ENCODE results near the gene MARCKS. TPM values are rescaled to one million over a fixed set of nuclear protein-coding genes. Genes with fewer than 3 reads are reported as not detected.

Gene MARCKS
- total RNA-seq, 3 donors from 2014 or later (not counting 1 experiment from before 2014, with no cell fraction given), result 2.1 to 9.2 (median 8.6) TPM

GRCh38 chr6:113828984-113829695, 28.0 kb upstream of the MARCKS start:
- intact Hi-C loops (cut with micrococcal nuclease), result no loop called here
- H3K4me3 ChIP-seq (ENCODE audit: low read length), result no peak overlapping the region
- H3K36me3 Mint-ChIP-seq, result no peaks in the 10 kb centered on the region

GRCh38 chr6:113829696-113830045, 27.5 kb upstream of the MARCKS start:
- DNase-seq, result no peak
- no CpG with 5 or more reads among the region's 1 CpG for WGBS (ENCODE audit: insufficient coverage)
- H3K27ac Mint-ChIP-seq, result no peak overlapping the region
- H3K4me3 ChIP-seq (ENCODE audit: low read length), result no peak overlapping the region
- H3K4me1 ChIP-seq (ENCODE audit: control insufficient read depth, insufficient read depth, low read length), result no peaks in the 10 kb centered on the region
- peaks cover 0 to 5% of the 10 kb centered on the region in 2 donors for H3K27me3 Mint-ChIP-seq (ENCODE audit: low read depth in 2 of 2)
- H3K27ac ChIP-seq (ENCODE audit: low read length), result no peak overlapping the region
- H3K36me3 Mint-ChIP-seq, result no peaks in the 10 kb centered on the region
- intact Hi-C loops (cut with micrococcal nuclease), result no loop called here
- no peaks in the 10 kb centered on the region for H3K36me3 ChIP-seq (ENCODE audit: control insufficient read depth, insufficient read depth, low read length)
- H3K9me3 Mint-ChIP-seq, result no peaks in the 10 kb centered on the region
- H3K4me3 Mint-ChIP-seq, result no peak overlapping the region
- no peaks in the 10 kb centered on the region for H3K9me3 ChIP-seq (ENCODE audit: control insufficient read depth, insufficient read depth, low read length)
- no peak for ATAC-seq
- no peaks in the 10 kb centered on the region for H3K4me1 Mint-ChIP-seq
- no peak for TF ChIP-seq CTCF (IDR thresholded peaks at IDR 0.05)
- H3K27me3 ChIP-seq (ENCODE audit: control insufficient read depth, insufficient read depth, low read length), result peaks cover 3% of the 10 kb centered on the region

More at GRCh38 chr6:113828984-113829695, 28.0 kb upstream of the MARCKS start:
- ATAC-seq, result no peak
- Mint-ChIP-seq H3K27ac (no peak overlapping the region), H3K4me1 (no peaks in the 10 kb centered on the region), H3K9me3 (no peaks in the 10 kb centered on the region), H3K27me3 (ENCODE audit: low read depth in 2 of 2) (peaks cover 0 to 3% of the 10 kb centered on the region in 2 donors), H3K4me3 (no peak overlapping the region)
- TF ChIP-seq CTCF (IDR thresholded peaks at IDR 0.05), result no peak
- Histone ChIP-seq H3K27me3 (ENCODE audit: control insufficient read depth, insufficient read depth, low read length) (peaks cover 3% of the 10 kb centered on the region), H3K4me1 (ENCODE audit: control insufficient read depth, insufficient read depth, low read length) (no peaks in the 10 kb centered on the region), H3K27ac (ENCODE audit: low read length) (no peak overlapping the region), H3K9me3 (ENCODE audit: control insufficient read depth, insufficient read depth, low read length) (no peaks in the 10 kb centered on the region), H3K36me3 (ENCODE audit: control insufficient read depth, insufficient read depth, low read length) (no peaks in the 10 kb centered on the region)
- WGBS (ENCODE audit: insufficient coverage), result 92% methylated on average over 3 of the region's 4 CpGs
- no peak for DNase-seq

- Histone ChIP-seq H3K36me3 (ENCODE audit: control insufficient read depth, insufficient read depth, low read length) (no peaks in the 10 kb centered on the region), H3K27me3 (ENCODE audit: control insufficient read depth, insufficient read depth, low read length) (peaks cover 3% of the 10 kb centered on the region), H3K27ac (ENCODE audit: low read length) (no peak overlapping the region), H3K4me1 (ENCODE audit: control insufficient read depth, insufficient read depth, low read length) (no peaks in the 10 kb centered on the region), H3K4me3 (ENCODE audit: low read length) (no peak overlapping the region), H3K9me3 (ENCODE audit: control insufficient read depth, insufficient read depth, low read length) (no peaks in the 10 kb centered on the region)
- no peaks in the 10 kb centered on the region for H3K9me3 Mint-ChIP-seq
- no peak for TF ChIP-seq CTCF (IDR thresholded peaks at IDR 0.05)
- DNase-seq (no peak), ATAC-seq (no peak)
- no peaks in the 10 kb centered on the region for H3K36me3 Mint-ChIP-seq
- no peak overlapping the region for H3K27ac Mint-ChIP-seq
- no peaks in the 10 kb centered on the region for H3K4me1 Mint-ChIP-seq
- H3K27me3 Mint-ChIP-seq (ENCODE audit: low read depth in 2 of 2), result peaks cover 0 to 5% of the 10 kb centered on the region in 2 donors
- intact Hi-C loops (cut with micrococcal nuclease), result no loop called here
- WGBS (ENCODE audit: insufficient coverage), result no CpG with 5 or more reads among the region's 2 CpGs
- H3K4me3 Mint-ChIP-seq, result no peak overlapping the region
These were observed 27.0 kb upstream of the MARCKS start for GRCh38 chr6:113830140-113830539.

GRCh38 chr6:113833537-113833936, 23.6 kb upstream of the MARCKS start:
- H3K4me1 Mint-ChIP-seq, result no peaks in the 10 kb centered on the region
- Histone ChIP-seq H3K4me3 (ENCODE audit: low read length) (no peak overlapping the region), H3K27ac (ENCODE audit: low read length) (no peak overlapping the region), H3K36me3 (ENCODE audit: control insufficient read depth, insufficient read depth, low read length) (no peaks in the 10 kb centered on the region), H3K27me3 (ENCODE audit: control insufficient read depth, insufficient read depth, low read length) (peaks cover 3% of the 10 kb centered on the region), H3K4me1 (ENCODE audit: control insufficient read depth, insufficient read depth, low read length) (no peaks in the 10 kb centered on the region), H3K9me3 (ENCODE audit: control insufficient read depth, insufficient read depth, low read length) (no peaks in the 10 kb centered on the region)
- no peak overlapping the region for H3K27ac Mint-ChIP-seq
- no peak overlapping the region for H3K4me3 Mint-ChIP-seq
- DNase-seq (no peak), ATAC-seq (no peak)
- no peaks in the 10 kb centered on the region for H3K9me3 Mint-ChIP-seq
- no peak for TF ChIP-seq CTCF (IDR thresholded peaks at IDR 0.05)
- intact Hi-C loops (cut with micrococcal nuclease), result no loop called here
- H3K36me3 Mint-ChIP-seq, result no peaks in the 10 kb centered on the region
- peaks cover 0 to 5% of the 10 kb centered on the region in 2 donors for H3K27me3 Mint-ChIP-seq (ENCODE audit: low read depth in 2 of 2)
- WGBS (ENCODE audit: insufficient coverage), result 87% methylated on average over 2 of the region's 2 CpGs
